Neural cell (in vitro differentiated cells): Measurements from ENCODE around the gene PTPN9. TPM values are rescaled to one million over a fixed set of nuclear protein-coding genes. Genes with fewer than 3 reads are reported as not detected.

ENCODE experiments used
- H2AFZ ChIP-seq: fragments of 200-600, 300-800 bp; sonication (generic), shearing (Covaris generic); 2 replicates; pipeline ENCODE4 v1.6.0; 2014; ENCODE audit warnings: low read depth, mild to moderate bottlenecking, antibody characterized with exemption, low read length, moderate library complexity
- H3F3A ChIP-seq: fragments of 200-600 bp; shearing (Covaris generic); 2 replicates; pipeline ENCODE4 v1.6.1; 2016; ENCODE audit warnings: mild to moderate bottlenecking, moderate library complexity, mixed read lengths, antibody characterized with exemption, low read length; ENCODE audit not compliant: insufficient read depth, poor library complexity, severe bottlenecking
- H3K27ac ChIP-seq: fragments of 200-600, 300-800 bp; sonication (generic), shearing (Covaris generic); 2 replicates; pipeline ENCODE4 v1.5.1; 2014; ENCODE audit warnings: mild to moderate bottlenecking, low read length, moderate library complexity
- H3K27me3 ChIP-seq: fragments of 300-800, 200-600 bp; sonication (generic), shearing (Covaris generic); 2 replicates; pipeline ENCODE4 v1.6.0; 2014; ENCODE audit warnings: mild to moderate bottlenecking, low read depth, low read length, moderate library complexity; ENCODE audit not compliant: insufficient read depth
- H3K36me3 ChIP-seq: fragments of 300-800, 200-600 bp; sonication (generic), shearing (Covaris generic); 2 replicates; pipeline ENCODE4 v1.5.1; 2014; ENCODE audit warnings: mild to moderate bottlenecking, antibody characterized with exemption, low read length, moderate library complexity; ENCODE audit not compliant: insufficient read depth
- H3K4me2 ChIP-seq: fragments of 300-800, 200-600 bp; sonication (generic), shearing (Covaris generic); 2 replicates; pipeline ENCODE4 v1.6.0; 2014; ENCODE audit warnings: mild to moderate bottlenecking, low read length
- H3K4me3 ChIP-seq: fragments of 300-800, 200-600 bp; sonication (generic), shearing (Covaris generic); 2 replicates; pipeline ENCODE4 v1.5.1; 2014; ENCODE audit warnings: mild to moderate bottlenecking, low read length, moderate library complexity
- H3K79me2 ChIP-seq: fragments of 200-600 bp; shearing (Covaris generic); replicated peaks from 2 replicates; pipeline ENCODE4 v1.6.0; 2014; ENCODE audit warnings: mild to moderate bottlenecking, low read length, moderate library complexity; ENCODE audit not compliant: insufficient read depth
- H3K9ac ChIP-seq: fragments of 300-800, 200-600 bp; sonication (generic), shearing (Covaris generic); 2 replicates; pipeline ENCODE4 v1.6.1; 2016; ENCODE audit warnings: mild to moderate bottlenecking, low read length, mixed read lengths
- H3K9me2 ChIP-seq: fragments of 200-600 bp; shearing (Covaris generic); 2 replicates; pipeline ENCODE4 v1.6.1; 2016; ENCODE audit warnings: mild to moderate bottlenecking, low read length, mixed read lengths; ENCODE audit not compliant: insufficient read depth
- H3K9me3 ChIP-seq: fragments of 200-600, 300-800 bp; sonication (generic), shearing (Covaris generic); 2 replicates; pipeline ENCODE4 v1.6.1; 2016; ENCODE audit warnings: mild to moderate bottlenecking, mixed run types, low read length, moderate library complexity, mixed read lengths
- H4K20me1 ChIP-seq: fragments of 200-600 bp; shearing (Covaris generic); 2 replicates; pipeline ENCODE4 v1.6.1; 2016; ENCODE audit warnings: mild to moderate bottlenecking, mixed run types; ENCODE audit not compliant: insufficient read depth
- CTCF ChIP-seq: fragments of 450-650 bp; IDR thresholded peaks from 2 replicates; pipeline ENCODE4 v1.5.1; 2014; ENCODE audit warnings: antibody characterized with exemption, mild to moderate bottlenecking, moderate library complexity; ENCODE audit not compliant: poor library complexity, severe bottlenecking
- EP300 ChIP-seq: fragments of 450-650 bp; conservative IDR thresholded peaks from 2 replicates; pipeline ENCODE4 v1.6.1; 2014; ENCODE audit warnings: antibody characterized with exemption, mild to moderate bottlenecking, moderate library complexity; ENCODE audit not compliant: poor library complexity, severe bottlenecking
- EZH2 ChIP-seq: fragments of 200-600, 300-800 bp; shearing (Covaris generic), sonication (generic); IDR thresholded peaks from 2 replicates; pipeline ENCODE4 v1.6.1; 2014; ENCODE audit warnings: antibody characterized with exemption, low read length, borderline replicate concordance, mild to moderate bottlenecking; ENCODE audit not compliant: insufficient read depth, poor library complexity, severe bottlenecking
- MXI1 ChIP-seq: fragments of 450-650 bp; conservative IDR thresholded peaks from 2 replicates; pipeline ENCODE4 v1.6.1; 2014; ENCODE audit warnings: antibody characterized with exemption, mild to moderate bottlenecking; ENCODE audit not compliant: poor library complexity, severe bottlenecking
- POLR2AphosphoS5 ChIP-seq: IDR thresholded peaks from 2 replicates; pipeline ENCODE4 v1.6.1; 2012
- RAD21 ChIP-seq: fragments of 450-650 bp; conservative IDR thresholded peaks from 2 replicates; pipeline ENCODE4 v1.6.1; 2014; ENCODE audit warnings: antibody characterized with exemption, mild to moderate bottlenecking, moderate library complexity
- REST ChIP-seq: IDR thresholded peaks from 2 replicates; pipeline ENCODE4 v1.6.1; 2012; ENCODE audit warnings: borderline replicate concordance
- SMC3 ChIP-seq: fragments of 450-650 bp; conservative IDR thresholded peaks from 2 replicates; pipeline ENCODE4 v1.6.1; 2014; ENCODE audit warnings: antibody characterized with exemption, mild to moderate bottlenecking, moderate library complexity; ENCODE audit not compliant: poor library complexity
- TAF1 ChIP-seq: IDR thresholded peaks from 2 replicates; pipeline ENCODE4 v1.6.1; 2012; ENCODE audit warnings: low read depth
- polyA plus RNA-seq: library from polyadenylated mRNA; depleted of rRNA; stranded (reverse); fragments of >200 nt; gene quantifications from 2 replicates; pipeline ENCODE4 v1.2.3, GENCODE V29; 2014

Gene PTPN9
- polyA plus RNA-seq, 1 donor from 2014 or later = 33.1 TPM

GRCh38 chr15:75553659-75554058 lies 25.5 kb downstream of the PTPN9 start:
- Histone ChIP-seq H3K79me2 (peaks cover 17% of the 10 kb centered on the region), H3K9me2 (no peaks in the 10 kb centered on the region), H3K4me2 (no peak overlapping the region), H3K4me3 (no peak overlapping the region), H3K36me3 (no peaks in the 10 kb centered on the region), H4K20me1 (no peaks in the 10 kb centered on the region), H2AFZ (no peak overlapping the region), H3K27me3 (no peaks in the 10 kb centered on the region), H3K27ac (no peak overlapping the region), H3K9ac (no peak overlapping the region), H3K9me3 (no peaks in the 10 kb centered on the region), H3F3A (no peaks in the 10 kb centered on the region)
- TF ChIP-seq RAD21 = no peak

GRCh38 chr15:75551091-75551490 lies 28.0 kb downstream of the PTPN9 start:
- H2AFZ ChIP-seq = no peak overlapping the region
- no peak overlapping the region for H3K4me3 ChIP-seq
- H3K27me3 ChIP-seq = no peaks in the 10 kb centered on the region
- peaks cover 14% of the 10 kb centered on the region for H3K79me2 ChIP-seq
- H3K27ac ChIP-seq = no peak overlapping the region
- TF ChIP-seq TAF1 = no peak
- TF ChIP-seq EZH2 = no peak
- no peak for TF ChIP-seq EP300
- no peak for TF ChIP-seq MXI1
- no peak for TF ChIP-seq REST
- no peak for TF ChIP-seq RAD21
- no peak for TF ChIP-seq POLR2AphosphoS5
- TF ChIP-seq SMC3 = no peak
- TF ChIP-seq CTCF = no peak
- no peaks in the 10 kb centered on the region for H4K20me1 ChIP-seq
- no peak overlapping the region for H3K4me2 ChIP-seq
- H3F3A ChIP-seq = no peaks in the 10 kb centered on the region
- no peaks in the 10 kb centered on the region for H3K9me2 ChIP-seq
- H3K9ac ChIP-seq = no peak overlapping the region
- no peaks in the 10 kb centered on the region for H3K9me3 ChIP-seq
- no peaks in the 10 kb centered on the region for H3K36me3 ChIP-seq

- no peaks in the 10 kb centered on the region for H3K9me2 ChIP-seq
- H3K36me3 ChIP-seq = no peaks in the 10 kb centered on the region
- peaks cover 13% of the 10 kb centered on the region for H3K79me2 ChIP-seq
- H4K20me1 ChIP-seq = no peaks in the 10 kb centered on the region
- H3K9me3 ChIP-seq = no peaks in the 10 kb centered on the region
- no peak overlapping the region for H3K4me2 ChIP-seq
- no peak overlapping the region for H3K9ac ChIP-seq
- H3F3A ChIP-seq = no peaks in the 10 kb centered on the region
- no peak overlapping the region for H3K27ac ChIP-seq
- H3K4me3 ChIP-seq = no peak overlapping the region
- no peaks in the 10 kb centered on the region for H3K27me3 ChIP-seq
- no peak overlapping the region for H2AFZ ChIP-seq
- TF ChIP-seq REST (no peak), POLR2AphosphoS5 (no peak), RAD21 (no peak), MXI1 (no peak), SMC3 (no peak), EZH2 (no peak), CTCF (no peak), EP300 (no peak), TAF1 (no peak)
Observed at GRCh38 chr15:75545064-75545463, 34.1 kb downstream of the PTPN9 start.
